CD4-positive, alpha-beta memory T cell (primary cell): ENCODE data around the gene GANAB. TPM values are rescaled to one million over a fixed set of nuclear protein-coding genes. Genes with fewer than 3 reads are reported as not detected.
"Not testable (repeated sequence)": the region's sequence is repeated elsewhere in the genome, so short reads cannot be mapped to it uniquely, and the experiment has no call there.

Source experiments
- CTCF ChIA-PET: fragments of 350-600 bp; sonication (Branson Sonifier 250); formaldehyde crosslinking; loops from one replicate; lab custom pipeline; 2021; ENCODE audit warnings: inconsistent platforms; ENCODE audit not compliant: partially characterized antibody; lab: Charles Lee
- POLR2A ChIA-PET: fragments of 350-600 bp; sonication (Branson Sonifier 250); formaldehyde crosslinking; loops from one replicate; lab custom pipeline; 2021; ENCODE audit not compliant: partially characterized antibody; lab: Charles Lee
- DNase-seq, 5 donors: peaks; one replicate each; pipeline versions ENCODE4 v3.0.0 to v3.0.0-alpha.2; 2020 to 2022; ENCODE audit warnings: mixed read lengths in 1 of 5
- H3K27ac ChIP-seq: one replicate; pipeline ENCODE4 v1.7.0; 2013; ENCODE audit warnings: low read depth, low read length
- H3K27me3 ChIP-seq: 2 replicates; pipeline ENCODE4 v1.7.0; 2013; ENCODE audit warnings: mild to moderate bottlenecking, low read length, moderate library complexity; ENCODE audit not compliant: insufficient read depth
- H3K36me3 ChIP-seq: 2 replicates; pipeline ENCODE4 v1.7.0; 2013; ENCODE audit warnings: mild to moderate bottlenecking, low read length, moderate library complexity; ENCODE audit not compliant: insufficient read depth
- H3K4me1 ChIP-seq: 2 replicates; pipeline ENCODE4 v1.7.0; 2013; ENCODE audit warnings: mild to moderate bottlenecking, low read length, moderate library complexity; ENCODE audit not compliant: insufficient read depth
- H3K4me3 ChIP-seq, 2 donors: one replicate each; pipeline ENCODE4 v1.7.0; 2013; ENCODE audit warnings: low read length in 2 of 2, mild to moderate bottlenecking in 1 of 2
- H3K9me3 ChIP-seq, 2 donors: one replicate each; pipeline ENCODE4 v1.7.0; 2013; ENCODE audit warnings: low read length in 2 of 2, control low read depth in 1 of 2; ENCODE audit not compliant: control insufficient read depth in 1 of 2
- H3K27ac Mint-ChIP-seq, 7 donors: one replicate each; pipeline ENCODE4 v1.8.0; 2020 to 2021; ENCODE audit warnings: mixed read lengths in 7 of 7, mild to moderate bottlenecking in 6 of 7, inconsistent platforms in 3 of 7, moderate library complexity in 3 of 7
- H3K27me3 Mint-ChIP-seq, 2 donors: one replicate each; pipeline ENCODE4 v1.8.0; 2020 to 2021; ENCODE audit warnings: mixed read lengths in 2 of 2
- H3K36me3 Mint-ChIP-seq, 2 donors: one replicate each; pipeline ENCODE4 v1.8.0; 2020 to 2021; ENCODE audit warnings: mixed read lengths in 2 of 2, inconsistent platforms in 1 of 2, mild to moderate bottlenecking in 1 of 2
- H3K4me1 Mint-ChIP-seq, 4 donors: one replicate each; pipeline ENCODE4 v1.8.0; 2020 to 2021; ENCODE audit warnings: mixed read lengths in 4 of 4, mild to moderate bottlenecking in 1 of 4
- H3K4me3 Mint-ChIP-seq, 8 donors: one replicate each; pipeline ENCODE4 v1.8.0; 2020 to 2021; ENCODE audit warnings: mixed read lengths in 8 of 8, mild to moderate bottlenecking in 7 of 8, moderate library complexity in 6 of 8, inconsistent platforms in 3 of 8
- H3K9me3 Mint-ChIP-seq, 8 donors: one replicate each; pipeline ENCODE4 v1.8.0; 2020 to 2021; ENCODE audit warnings: mixed read lengths in 8 of 8, mild to moderate bottlenecking in 5 of 8, inconsistent platforms in 3 of 8, moderate library complexity in 1 of 8
- intact Hi-C: fragments of 100-400 bp; cut with micrococcal nuclease; formaldehyde crosslinking; loops from one replicate; pipeline ENCODE4 v1.15.1; 2023
- polyA plus RNA-seq, 2 donors: library from polyadenylated mRNA; unstranded; fragments of 300-500 nt; fragmentation: Illumina TruSeq; gene quantifications; one replicate each; pipeline ENCODE4 v1.2.3, GENCODE V29; 2021
- total RNA-seq, 2 experiments: library from RNA; stranded (reverse); gene quantifications; one replicate each; pipeline ENCODE4 v1.2.3, GENCODE V29; 2021

GANAB gene
- total and polyA plus RNA-seq, 4 experiments from 2014 or later = 122 to 262 (median 201) TPM

DNA sequence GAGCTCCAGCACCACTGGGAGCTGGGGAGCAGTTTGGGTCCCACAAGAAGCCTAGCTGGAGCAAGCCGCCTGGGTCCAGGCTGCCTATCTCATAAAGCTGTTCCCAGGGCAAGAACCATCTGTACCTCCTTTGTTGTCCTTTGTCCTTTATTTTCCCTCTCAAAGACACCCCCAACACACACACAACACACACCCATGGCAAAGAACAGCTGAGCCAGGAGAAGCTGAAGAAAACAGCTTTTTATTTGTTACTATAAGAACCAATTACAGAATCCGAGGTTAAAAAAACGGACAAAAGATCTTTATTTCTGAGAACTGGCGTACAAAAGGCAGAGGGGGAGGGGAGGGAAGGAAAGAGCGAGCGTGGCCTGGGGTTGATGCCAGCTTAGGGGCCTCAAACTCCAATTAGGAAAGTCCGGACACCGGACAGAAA lies 53.4 kb downstream of the GANAB start:
- peak overlapping the region; percentile 84 to 98 (median 98) for H3K27ac Mint-ChIP-seq
- H3K36me3 ChIP-seq = peaks cover 53% of the 10 kb centered on the region

GRCh38 chr11:62592146-62592815 lies 54.1 kb downstream of the GANAB start:
- ChIA-PET POLR2A (interaction anchor here (0.6 to 12.0 kb wide), 61 partner anchors 9 to 625 kb away, joined by 3 to 494 read pairs (median 7); partner anchors contain the start of genes AHNAK, B3GAT3, BSCL2 and C11orf98), CTCF (interaction anchor here (0.7 to 6.3 kb wide), 44 partner anchors 7 to 289 kb away, joined by 3 to 86 read pairs (median 5); partner anchors contain the start of genes B3GAT3, C11orf98, CSKMT and EEF1G)
- Mint-ChIP-seq H3K27me3 (no peaks in the 10 kb centered on the region), H3K4me3 (peak overlapping the region; percentile 89 to 98 (median 95)), H3K4me1 (peaks cover 27 to 73% (median 45%) of the 10 kb centered on the region in 4 donors), H3K27ac (peak overlapping the region; percentile 87 to 98 (median 98)), H3K9me3 (peaks cover 0 to 8% (median 0%) of the 10 kb centered on the region in 8 donors), H3K36me3 (peaks cover 35 to 61% of the 10 kb centered on the region in 2 donors)
- Histone ChIP-seq H3K4me3 (peak overlapping the region; percentile 67 to 69), H3K4me1 (peaks cover 43% of the 10 kb centered on the region), H3K27me3 (no peaks in the 10 kb centered on the region), H3K27ac (peak overlapping the region; percentile 87), H3K9me3 (no peaks in the 10 kb centered on the region), H3K36me3 (peaks cover 53% of the 10 kb centered on the region)
- intact Hi-C loops = loop anchor here (5.0 kb wide), 1 partner anchor 270 kb away; no protein-coding TSS in a partner anchor
- DNase-seq = no peak

More for the DNA sequence above, 53.4 kb downstream of the GANAB start:
- no peaks in the 10 kb centered on the region for H3K27me3 Mint-ChIP-seq
- DNase-seq = no peak
- no peaks in the 10 kb centered on the region for H3K27me3 ChIP-seq
- intact Hi-C loops = loop anchor here (1.0 to 5.0 kb wide), 2 partner anchors 101 to 269 kb away; no protein-coding TSS in a partner anchor
- peak overlapping the region in 5 of 8 donors; percentile 37 to 96 (median 70) for H3K4me3 Mint-ChIP-seq
- H3K9me3 ChIP-seq = no peaks in the 10 kb centered on the region
- H3K27ac ChIP-seq = peak overlapping the region; percentile 87
- peak overlapping the region in 1 of 2 donors; percentile 69 for H3K4me3 ChIP-seq
- H3K9me3 Mint-ChIP-seq = peaks cover 0 to 8% (median 0%) of the 10 kb centered on the region in 8 donors
- ChIA-PET CTCF (interaction anchor here (0.7 to 6.3 kb wide), 25 partner anchors 8 to 269 kb away, joined by 3 to 86 read pairs (median 6); partner anchors contain the start of genes B3GAT3, C11orf98, CSKMT and EEF1G), POLR2A (interaction anchor here (0.8 to 12.0 kb wide), 26 partner anchors 9 to 288 kb away, joined by 3 to 494 read pairs (median 32); partner anchors contain the start of genes B3GAT3, BSCL2, C11orf98 and CSKMT)
- peaks cover 27 to 80% (median 51%) of the 10 kb centered on the region in 4 donors for H3K4me1 Mint-ChIP-seq
- peaks cover 43 to 64% of the 10 kb centered on the region in 2 donors for H3K36me3 Mint-ChIP-seq
- peaks cover 50% of the 10 kb centered on the region for H3K4me1 ChIP-seq

- CTCF ChIA-PET = interaction anchor here (0.7 to 6.3 kb wide), 44 partner anchors 8 to 289 kb away, joined by 3 to 86 read pairs (median 5); partner anchors contain the start of genes B3GAT3, C11orf98, CSKMT and EEF1G
- Histone ChIP-seq H3K27me3 (no peaks in the 10 kb centered on the region), H3K27ac (peak within 1 kb of the TSS; percentile 87), H3K4me1 (peaks cover 43% of the 10 kb centered on the region), H3K4me3 (peak within 1 kb of the TSS; percentile 69 to 87), H3K9me3 (no peaks in the 10 kb centered on the region), H3K36me3 (peaks cover 47% of the 10 kb centered on the region)
- intact Hi-C loops = loop anchor here (1.0 to 5.0 kb wide), 11 partner anchors 8 to 289 kb away; partner anchors contain the start of genes C11orf98, CSKMT, EML3 and GANAB
- Mint-ChIP-seq H3K27me3 (no peaks in the 10 kb centered on the region), H3K36me3 (peaks cover 31 to 58% of the 10 kb centered on the region in 2 donors), H3K27ac (peak within 1 kb of the TSS; percentile 87 to 98 (median 98)), H3K4me1 (peaks cover 26 to 69% (median 44%) of the 10 kb centered on the region in 4 donors), H3K4me3 (peak within 1 kb of the TSS; percentile 89 to 98 (median 95)), H3K9me3 (peaks cover 0 to 8% (median 0%) of the 10 kb centered on the region in 8 donors)
- DNase-seq = peak; percentile 96 to 98 (median 98)
- POLR2A ChIA-PET = interaction anchor here (0.6 to 12.0 kb wide), 66 partner anchors 9 to 1680 kb away, joined by 3 to 494 read pairs (median 6); partner anchors contain the start of genes AHNAK, B3GAT3, BSCL2 and C11orf98
Measured at GRCh38 chr11:62591448-62592145, 54.8 kb downstream of the GANAB start, which contains the start of gene TUT1. Gene TUT1 (minus strand): TSS chr11:62591523. CDS start chr11:62591485, 38 bp downstream.

GRCh38 chr11:62588966-62589637 lies 57.3 kb downstream of the GANAB start:
- Histone ChIP-seq H3K9me3 (no peaks in the 10 kb centered on the region), H3K36me3 (peaks cover 30% of the 10 kb centered on the region), H3K4me3 (no peak overlapping the region), H3K27ac (no peak overlapping the region), H3K27me3 (no peaks in the 10 kb centered on the region), H3K4me1 (peaks cover 41% of the 10 kb centered on the region)
- H3K36me3 Mint-ChIP-seq = peaks cover 11 to 40% of the 10 kb centered on the region in 2 donors
- peaks cover 23 to 49% (median 35%) of the 10 kb centered on the region in 4 donors for H3K4me1 Mint-ChIP-seq
- ChIA-PET POLR2A (interaction anchor here (1.0 to 4.3 kb wide), 8 partner anchors 10 to 251 kb away, joined by 3 to 99 read pairs (median 5); partner anchors contain the start of genes BSCL2, C11orf98, CSKMT and EEF1G), CTCF (interaction anchor here (0.6 to 1.5 kb wide), 6 partner anchors 8 to 194 kb away, joined by 3 to 7 read pairs (median 4); partner anchors contain the start of gene EEF1G)
- peaks cover 0 to 8% (median 0%) of the 10 kb centered on the region in 8 donors for H3K9me3 Mint-ChIP-seq
- intact Hi-C loops = no loop called here
- H3K27ac Mint-ChIP-seq = peak overlapping the region in 5 of 7 donors; percentile 15 to 87 (median 60)
- H3K4me3 Mint-ChIP-seq = peak overlapping the region in 3 of 8 donors; percentile 9 to 49 (median 48)
- H3K27me3 Mint-ChIP-seq = no peaks in the 10 kb centered on the region
- no peak for DNase-seq

GRCh38 chr11:62585356-62585755 lies 61.1 kb downstream of the GANAB start:
- H3K9me3 Mint-ChIP-seq, H3K27ac ChIP-seq, H3K9me3 ChIP-seq, H3K4me3 ChIP-seq, intact Hi-C loops, H3K27me3 Mint-ChIP-seq, H3K4me3 Mint-ChIP-seq, DNase-seq, H3K27me3 ChIP-seq: not testable (repeated sequence)
- Histone ChIP-seq H3K4me1 (peaks cover 12% of the 10 kb centered on the region), H3K36me3 (peaks cover 44% of the 10 kb centered on the region)
- CTCF ChIA-PET = interaction anchor here (1.4 kb wide), 1 partner anchor 109 kb away, joined by 4 read pairs; no protein-coding TSS in a partner anchor
- Mint-ChIP-seq H3K27ac (peak overlapping the region in 1 of 7 donors; percentile 24), H3K36me3 (peaks cover 11 to 28% of the 10 kb centered on the region in 2 donors), H3K4me1 (peaks cover 8 to 19% (median 14%) of the 10 kb centered on the region in 4 donors)
- POLR2A ChIA-PET = interaction anchor here (1.2 kb wide), 1 partner anchor 80 kb away, joined by 3 read pairs; the partner anchor contains the start of genes C11orf98 and CSKMT

- ChIA-PET POLR2A (interaction anchor here (2.1 kb wide), 1 partner anchor 10 kb away, joined by 9 read pairs; the partner anchor contains the start of gene TUT1), CTCF (interaction anchor here (1.2 to 1.4 kb wide), 3 partner anchors 10 to 242 kb away, joined by 3 to 4 read pairs (median 4); no protein-coding TSS in a partner anchor)
- H3K4me3 Mint-ChIP-seq, H3K27me3 Mint-ChIP-seq, H3K9me3 ChIP-seq, H3K4me3 ChIP-seq, H3K27me3 ChIP-seq, H3K4me1 Mint-ChIP-seq, H3K9me3 Mint-ChIP-seq, H3K27ac Mint-ChIP-seq, intact Hi-C loops, H3K27ac ChIP-seq, DNase-seq, H3K4me1 ChIP-seq: not testable (repeated sequence)
- peaks cover 41% of the 10 kb centered on the region for H3K36me3 ChIP-seq
- peaks cover 14 to 29% of the 10 kb centered on the region in 2 donors for H3K36me3 Mint-ChIP-seq
Measured at GRCh38 chr11:62581735-62582134, 64.7 kb downstream of the GANAB start.
